Right lobe of liver (tissue), 4 donors: ENCODE results near the gene PIP5K1B.

ENCODE experiments used
- POLR2A ChIP-seq: fragments of 450-650 bp; IDR thresholded peaks from one replicate; pipeline ENCODE4 v1.6.1; 2017; ENCODE audit warnings: antibody characterized with exemption, mild to moderate bottlenecking
- TF ChIP-seq, protein P1 (sequence below), 4 donors: fragments of 200-600 bp in 3 of 4; fragments of 450-650 bp in 1 of 4; IDR thresholded peaks; one replicate each; pipeline versions ENCODE4 v1.5.1 to v1.8.0; 2016 to 2022; ENCODE audit warnings: antibody characterized with exemption in 4 of 4, mild to moderate bottlenecking in 2 of 4
- donor health status: DM: no; HTN: no; CAD: no.
- donor health status: DM: no; HTN: no; CAD: no.
- donor health status: DM: no; HTN: yes; CAD: no.

- no peak for TF ChIP-seq POLR2A
- TF ChIP-seq, protein P1, sequence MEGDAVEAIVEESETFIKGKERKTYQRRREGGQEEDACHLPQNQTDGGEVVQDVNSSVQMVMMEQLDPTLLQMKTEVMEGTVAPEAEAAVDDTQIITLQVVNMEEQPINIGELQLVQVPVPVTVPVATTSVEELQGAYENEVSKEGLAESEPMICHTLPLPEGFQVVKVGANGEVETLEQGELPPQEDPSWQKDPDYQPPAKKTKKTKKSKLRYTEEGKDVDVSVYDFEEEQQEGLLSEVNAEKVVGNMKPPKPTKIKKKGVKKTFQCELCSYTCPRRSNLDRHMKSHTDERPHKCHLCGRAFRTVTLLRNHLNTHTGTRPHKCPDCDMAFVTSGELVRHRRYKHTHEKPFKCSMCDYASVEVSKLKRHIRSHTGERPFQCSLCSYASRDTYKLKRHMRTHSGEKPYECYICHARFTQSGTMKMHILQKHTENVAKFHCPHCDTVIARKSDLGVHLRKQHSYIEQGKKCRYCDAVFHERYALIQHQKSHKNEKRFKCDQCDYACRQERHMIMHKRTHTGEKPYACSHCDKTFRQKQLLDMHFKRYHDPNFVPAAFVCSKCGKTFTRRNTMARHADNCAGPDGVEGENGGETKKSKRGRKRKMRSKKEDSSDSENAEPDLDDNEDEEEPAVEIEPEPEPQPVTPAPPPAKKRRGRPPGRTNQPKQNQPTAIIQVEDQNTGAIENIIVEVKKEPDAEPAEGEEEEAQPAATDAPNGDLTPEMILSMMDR (IDR thresholded peaks at IDR 0.05) = no peak
Measured at GRCh38 chr9:68708513-68708912, 3.5 kb downstream of the PIP5K1B start.
